Astrocyte of the hippocampus (primary cell): ENCODE measurements around the gene ADISSP.
"Not testable (repeated sequence)": the region's sequence is repeated elsewhere in the genome, so short reads cannot be mapped to it uniquely, and the experiment has no call there.

Source experiments
- DNase-seq: peaks from one replicate; pipeline ENCODE4 v3.0.0; 2011; ENCODE audit warnings: low read depth, low spot score

The ADISSP gene

GRCh38 chr20:3797592-3798372 lies 30.2 kb upstream of the ADISSP start:
- no peak for DNase-seq

- DNase-seq, result no peak
These were observed 29.6 kb upstream of the ADISSP start for GRCh38 chr20:3797226-3797545.

- no peak for DNase-seq
These were observed 29.1 kb upstream of the ADISSP start for GRCh38 chr20:3796477-3797225.

- DNase-seq, result peak; percentile 95
These were observed 28.2 kb upstream of the ADISSP start, which contains the start of gene CDC25B for GRCh38 chr20:3795511-3796468. CDC25B (plus strand) TSS chr20:3796310; CDS start chr20:3796532, 222 bp downstream.

GRCh38 chr20:3794701-3795420 lies 27.3 kb upstream of the ADISSP start:
- DNase-seq, result no peak

- not testable (repeated sequence) for DNase-seq
These were observed 26.6 kb upstream of the ADISSP start for GRCh38 chr20:3794168-3794567.

GRCh38 chr20:3789201-3789600 lies 21.6 kb upstream of the ADISSP start:
- not testable (repeated sequence) for DNase-seq

GRCh38 chr20:3788685-3789155 lies 21.2 kb upstream of the ADISSP start:
- DNase-seq, result no peak

- DNase-seq, result no peak
These were observed 19.9 kb upstream of the ADISSP start for GRCh38 chr20:3787324-3788014.

GRCh38 chr20:3786665-3787323 lies 19.2 kb upstream of the ADISSP start, which contains the start of gene CENPB:
CENPB (minus strand) TSS chr20:3786740; CDS start chr20:3786483, 257 bp downstream.
- peak; percentile 95 for DNase-seq

GRCh38 chr20:3786126-3786484 lies 18.6 kb upstream of the ADISSP start:
- peak; percentile 78 for DNase-seq

- DNase-seq, result peak; percentile 31
These were observed 17.9 kb upstream of the ADISSP start for GRCh38 chr20:3785240-3786125.

- no peak for DNase-seq
These were observed 17.3 kb upstream of the ADISSP start for GRCh38 chr20:3784863-3785239.

GRCh38 chr20:3784216-3784853 lies 16.8 kb upstream of the ADISSP start:
- DNase-seq, result no peak

GRCh38 chr20:3783511-3784195 lies 16.1 kb upstream of the ADISSP start:
- DNase-seq, result no peak

- DNase-seq, result no peak
These were observed 15.5 kb upstream of the ADISSP start for GRCh38 chr20:3783068-3783489.

- no peak for DNase-seq
These were observed 15.0 kb upstream of the ADISSP start for GRCh38 chr20:3782597-3782996.
